Measurements from ENCODE around the gene CD300LF. TPM values are rescaled to one million over a fixed set of nuclear protein-coding genes. Genes with fewer than 3 reads are reported as not detected.

The CD300LF gene
- total RNA-seq, 1 donor from 2014 or later = not detected

- no peak for DNase-seq
Observed at GRCh38 chr17:74729866-74730265, 17.1 kb upstream of the CD300LF start.

GRCh38 chr17:74729368-74729767, 16.6 kb upstream of the CD300LF start:
- TF ChIP-seq CTCF (IDR thresholded peaks at IDR 0.05; ENCODE audit: partially characterized antibody, unreplicated experiment) = no peak
- H3K4me1 Mint-ChIP-seq (ENCODE audit: low read depth, unreplicated experiment) = no peaks in the 10 kb centered on the region
- no peaks in the 10 kb centered on the region for H3K36me3 Mint-ChIP-seq (ENCODE audit: unreplicated experiment)
- H3K27ac Mint-ChIP-seq (ENCODE audit: unreplicated experiment) = no peak overlapping the region
- H3K4me3 Mint-ChIP-seq (ENCODE audit: unreplicated experiment) = no peak overlapping the region
- DNase-seq = no peak
- H3K27me3 Mint-ChIP-seq (ENCODE audit: unreplicated experiment) = peaks cover 3% of the 10 kb centered on the region
- H3K9me3 Mint-ChIP-seq (ENCODE audit: unreplicated experiment) = peaks cover 2% of the 10 kb centered on the region

More at GRCh38 chr17:74729866-74730265, 17.1 kb upstream of the CD300LF start:
- H3K27ac Mint-ChIP-seq (ENCODE audit: unreplicated experiment) = no peak overlapping the region
- peaks cover 3% of the 10 kb centered on the region for H3K27me3 Mint-ChIP-seq (ENCODE audit: unreplicated experiment)
- no peak overlapping the region for H3K4me3 Mint-ChIP-seq (ENCODE audit: unreplicated experiment)
- TF ChIP-seq CTCF (IDR thresholded peaks at IDR 0.05; ENCODE audit: partially characterized antibody, unreplicated experiment) = no peak
- no peaks in the 10 kb centered on the region for H3K4me1 Mint-ChIP-seq (ENCODE audit: low read depth, unreplicated experiment)
- H3K36me3 Mint-ChIP-seq (ENCODE audit: unreplicated experiment) = no peaks in the 10 kb centered on the region
- peaks cover 3% of the 10 kb centered on the region for H3K9me3 Mint-ChIP-seq (ENCODE audit: unreplicated experiment)

GRCh38 chr17:74728702-74729075, 16.0 kb upstream of the CD300LF start:
- no peaks in the 10 kb centered on the region for H3K36me3 Mint-ChIP-seq (ENCODE audit: unreplicated experiment)
- H3K27me3 Mint-ChIP-seq (ENCODE audit: unreplicated experiment) = peaks cover 3% of the 10 kb centered on the region
- no peak overlapping the region for H3K4me3 Mint-ChIP-seq (ENCODE audit: unreplicated experiment)
- H3K9me3 Mint-ChIP-seq (ENCODE audit: unreplicated experiment) = peaks cover 2% of the 10 kb centered on the region
- DNase-seq = no peak
- no peak overlapping the region for H3K27ac Mint-ChIP-seq (ENCODE audit: unreplicated experiment)
- TF ChIP-seq CTCF (IDR thresholded peaks at IDR 0.05; ENCODE audit: partially characterized antibody, unreplicated experiment) = no peak
- H3K4me1 Mint-ChIP-seq (ENCODE audit: low read depth, unreplicated experiment) = no peaks in the 10 kb centered on the region

GRCh38 chr17:74728033-74728701, 15.4 kb upstream of the CD300LF start:
- DNase-seq = no peak
- no peak for TF ChIP-seq CTCF (IDR thresholded peaks at IDR 0.05; ENCODE audit: partially characterized antibody, unreplicated experiment)
- no peaks in the 10 kb centered on the region for H3K4me1 Mint-ChIP-seq (ENCODE audit: low read depth, unreplicated experiment)

GRCh38 chr17:74725111-74725510, 12.4 kb upstream of the CD300LF start:
- Mint-ChIP-seq H3K4me1 (ENCODE audit: low read depth, unreplicated experiment) (no peaks in the 10 kb centered on the region), H3K27me3 (ENCODE audit: unreplicated experiment) (no peaks in the 10 kb centered on the region), H3K36me3 (ENCODE audit: unreplicated experiment) (no peaks in the 10 kb centered on the region), H3K27ac (ENCODE audit: unreplicated experiment) (no peak overlapping the region), H3K4me3 (ENCODE audit: unreplicated experiment) (no peak overlapping the region), H3K9me3 (ENCODE audit: unreplicated experiment) (no peaks in the 10 kb centered on the region)
- no peak for TF ChIP-seq CTCF (IDR thresholded peaks at IDR 0.05; ENCODE audit: partially characterized antibody, unreplicated experiment)
- no peak for DNase-seq

More at GRCh38 chr17:74728033-74728701, 15.4 kb upstream of the CD300LF start:
- no peak overlapping the region for H3K27ac Mint-ChIP-seq (ENCODE audit: unreplicated experiment)
- H3K9me3 Mint-ChIP-seq (ENCODE audit: unreplicated experiment) = peaks cover 2% of the 10 kb centered on the region
- H3K27me3 Mint-ChIP-seq (ENCODE audit: unreplicated experiment) = peaks cover 3% of the 10 kb centered on the region
- H3K4me3 Mint-ChIP-seq (ENCODE audit: unreplicated experiment) = no peak overlapping the region
- H3K36me3 Mint-ChIP-seq (ENCODE audit: unreplicated experiment) = no peaks in the 10 kb centered on the region
